Omental fat pad (tissue), 4 donors: ENCODE results near the gene ALPP. TPM values are rescaled to one million over a fixed set of nuclear protein-coding genes. Genes with fewer than 3 reads are reported as not detected.
"Not testable (repeated sequence)": the region's sequence is repeated elsewhere in the genome, so short reads cannot be mapped to it uniquely, and the experiment has no call there.

Experiments
- ATAC-seq: fragments of 150-250 bp; one replicate; pipeline ENCODE4 v1.9.1; 2016; ENCODE audit warnings: mild to moderate bottlenecking, moderate library complexity; ENCODE audit not compliant: low FRiP score
- DNase-seq: peaks from one replicate; pipeline ENCODE4 v3.0.0-alpha.2; 2019; ENCODE audit warnings: low spot score
- CTCF ChIP-seq, 3 donors: fragments of 450-650 bp; IDR thresholded peaks; one replicate each; pipeline ENCODE4 v1.5.1; 2016 to 2017; ENCODE audit warnings: antibody characterized with exemption in 3 of 3, mild to moderate bottlenecking in 3 of 3, moderate library complexity in 2 of 3
- total RNA-seq, 4 donors: library from RNA; depleted of rRNA; stranded (reverse); fragments of >200 nt; gene quantifications; one replicate each; pipeline ENCODE4 v1.1.0, GENCODE V29; 2016

ALPP gene
- total RNA-seq, 4 donors from 2014 or later: not detected

GRCh38 chr2:232402518-232402917, 24.0 kb downstream of the ALPP start:
- DNase-seq (no peak), ATAC-seq (no peak)
- TF ChIP-seq CTCF (IDR thresholded peaks at IDR 0.05): no peak

- no peak for ATAC-seq
- TF ChIP-seq CTCF (IDR thresholded peaks at IDR 0.05): no peak
- DNase-seq: no peak
Measured at GRCh38 chr2:232405943-232406510, 27.5 kb downstream of the ALPP start.

GRCh38 chr2:232406556-232407310, 28.2 kb downstream of the ALPP start, which contains the start of gene ALPG:
TSS of gene ALPG (plus strand) at chr2:232406844. CDS start at chr2:232406895, 51 bp downstream.
- ATAC-seq (no peak), DNase-seq (no peak)
- no peak for TF ChIP-seq CTCF (IDR thresholded peaks at IDR 0.05)

GRCh38 chr2:232407428-232408150, 29.0 kb downstream of the ALPP start:
- ATAC-seq: not testable (repeated sequence)

GRCh38 chr2:232408269-232408668, 29.7 kb downstream of the ALPP start:
- DNase-seq, ATAC-seq: not testable (repeated sequence)

More at GRCh38 chr2:232407428-232408150, 29.0 kb downstream of the ALPP start:
- DNase-seq: not testable (repeated sequence)

GRCh38 chr2:232409617-232410016, 31.1 kb downstream of the ALPP start:
- ATAC-seq, DNase-seq: not testable (repeated sequence)

GRCh38 chr2:232410238-232410900, 31.8 kb downstream of the ALPP start:
- ATAC-seq (no peak), DNase-seq (no peak)
- no peak for TF ChIP-seq CTCF (IDR thresholded peaks at IDR 0.05)

- DNase-seq: no peak
- ATAC-seq: no peak
Measured at GRCh38 chr2:232411901-232412629, 33.5 kb downstream of the ALPP start.

More at GRCh38 chr2:232411901-232412629, 33.5 kb downstream of the ALPP start:
- no peak for TF ChIP-seq CTCF (IDR thresholded peaks at IDR 0.05)
